ENCODE data around the gene TMEM129.

TMEM129 gene

GRCh38 chr4:1726146-1726934 is 5.2 kb upstream of the TMEM129 start:
- ATAC-seq (ENCODE audit: low read depth) (peak; percentile 18), DNase-seq (ENCODE audit: low spot score in 2 of 2) (peak; percentile 87 to 94)
- Mint-ChIP-seq H3K36me3 (peaks cover 13% of the 10 kb centered on the region), H3K4me1 (peaks cover 33% of the 10 kb centered on the region), H3K27me3 (no peaks in the 10 kb centered on the region), H3K27ac (peak overlapping the region; percentile 72), H3K4me3 (no peak overlapping the region), H3K9me3 (no peaks in the 10 kb centered on the region)

- no peaks in the 10 kb centered on the region for H3K27me3 Mint-ChIP-seq
- no peak overlapping the region for H3K27ac Mint-ChIP-seq
- no peaks in the 10 kb centered on the region for H3K9me3 Mint-ChIP-seq
- ATAC-seq (ENCODE audit: low read depth) = no peak
- H3K4me3 Mint-ChIP-seq = peak overlapping the region; percentile 12
- peaks cover 10% of the 10 kb centered on the region for H3K36me3 Mint-ChIP-seq
- H3K4me1 Mint-ChIP-seq = peaks cover 33% of the 10 kb centered on the region
- DNase-seq (ENCODE audit: low spot score in 2 of 2) = no peak
Observed at GRCh38 chr4:1725521-1725920, 4.4 kb upstream of the TMEM129 start.

DNA sequence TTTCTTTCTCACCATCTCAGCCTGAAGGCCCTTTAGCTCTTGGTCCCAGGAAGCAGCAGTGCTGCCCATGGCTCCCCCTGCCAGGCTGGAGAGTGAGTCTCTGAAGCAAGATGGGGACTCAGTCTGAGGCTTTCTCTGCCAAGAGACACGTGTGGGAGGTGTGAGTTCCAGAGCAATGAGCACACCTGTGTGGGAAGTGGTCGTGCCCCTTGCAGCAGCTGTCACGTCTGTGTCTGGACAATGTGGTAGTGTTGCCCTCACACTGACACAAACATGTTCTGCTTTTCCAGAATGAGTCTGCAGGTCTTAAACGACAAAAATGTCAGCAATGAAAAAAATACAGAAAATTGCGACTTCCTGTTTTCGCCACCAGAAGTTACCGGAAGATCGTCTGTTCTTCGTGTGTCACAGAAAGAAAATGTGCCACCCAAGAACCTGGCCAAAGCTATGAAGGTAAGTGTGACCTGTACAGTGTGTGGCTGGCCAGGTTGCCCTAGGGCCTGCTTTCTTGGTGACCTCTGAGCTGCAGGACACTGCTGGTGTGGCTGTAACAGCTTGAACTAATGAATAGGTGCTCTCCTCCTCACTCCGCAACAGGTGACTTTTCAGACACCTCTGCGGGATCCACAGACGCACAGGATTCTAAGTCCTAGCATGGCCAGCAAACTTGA is 2.1 kb upstream of the TMEM129 start:
- Mint-ChIP-seq H3K27me3 (no peaks in the 10 kb centered on the region), H3K9me3 (no peaks in the 10 kb centered on the region), H3K27ac (peak overlapping the region; percentile 96), H3K4me1 (peaks cover 44% of the 10 kb centered on the region), H3K4me3 (peak overlapping the region; percentile 85), H3K36me3 (peaks cover 9% of the 10 kb centered on the region)
- ATAC-seq (ENCODE audit: low read depth) (peak; percentile 55), DNase-seq (ENCODE audit: low spot score in 2 of 2) (peak; percentile 59 to 68)

GRCh38 chr4:1722551-1723118 is 1.5 kb upstream of the TMEM129 start:
- no peaks in the 10 kb centered on the region for H3K9me3 Mint-ChIP-seq
- DNase-seq (ENCODE audit: low spot score in 2 of 2) (no peak), ATAC-seq (ENCODE audit: low read depth) (no peak)
- peaks cover 8% of the 10 kb centered on the region for H3K36me3 Mint-ChIP-seq
- peak overlapping the region; percentile 96 for H3K27ac Mint-ChIP-seq
- H3K4me1 Mint-ChIP-seq = peaks cover 47% of the 10 kb centered on the region
- H3K27me3 Mint-ChIP-seq = no peaks in the 10 kb centered on the region
- peak overlapping the region; percentile 85 for H3K4me3 Mint-ChIP-seq

- ATAC-seq (ENCODE audit: low read depth) = no peak
- Mint-ChIP-seq H3K4me1 (peaks cover 43% of the 10 kb centered on the region), H3K36me3 (peaks cover 8% of the 10 kb centered on the region), H3K9me3 (no peaks in the 10 kb centered on the region), H3K27ac (peak overlapping the region; percentile 96), H3K27me3 (no peaks in the 10 kb centered on the region), H3K4me3 (peak overlapping the region; percentile 85)
- DNase-seq (ENCODE audit: low spot score in 2 of 2) = no peak
Observed at GRCh38 chr4:1721666-1722550, 785 bp upstream of the TMEM129 start.

DNA sequence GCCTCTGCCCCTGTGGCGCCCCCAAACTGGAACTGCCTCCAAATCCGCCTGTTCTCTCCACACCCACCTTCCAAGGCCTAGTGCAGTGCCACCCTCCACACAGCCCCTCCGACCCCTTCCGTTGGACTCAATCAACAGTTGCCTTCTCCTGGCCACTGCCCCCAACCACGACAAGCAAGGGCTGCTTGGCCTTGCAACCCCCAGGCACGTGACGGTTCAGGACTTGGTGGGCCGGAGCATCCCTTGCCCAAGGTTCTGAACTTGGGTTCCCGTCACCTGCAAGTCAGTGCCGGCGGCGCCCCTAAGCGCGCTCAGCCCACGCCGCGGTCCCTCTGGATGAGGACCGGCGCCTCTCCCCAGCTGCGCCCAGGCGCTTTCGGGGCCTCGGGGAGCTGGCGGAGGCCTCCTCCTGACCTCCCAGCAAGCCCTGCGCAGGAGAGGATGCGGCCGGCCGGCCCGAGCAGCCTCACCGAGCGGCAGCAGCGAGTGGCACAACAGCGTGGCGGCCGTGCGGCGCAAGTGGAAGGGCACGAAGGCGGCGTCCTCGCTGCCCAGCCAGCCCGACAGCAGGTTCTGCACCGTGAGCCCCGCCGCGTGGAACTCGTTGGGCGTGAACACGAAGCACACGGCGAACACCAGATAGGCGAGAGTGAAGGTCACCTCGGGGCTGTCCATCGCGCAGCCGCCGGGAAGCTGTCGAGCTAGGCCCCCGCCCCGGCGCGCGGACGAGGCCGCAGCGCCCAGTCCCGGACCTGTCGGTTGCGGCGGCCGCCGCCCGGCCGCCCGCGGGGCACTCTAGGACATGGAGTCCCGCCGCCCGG is 750 bp downstream of the TMEM129 start:
- ATAC-seq (ENCODE audit: low read depth) = no peak

DNA sequence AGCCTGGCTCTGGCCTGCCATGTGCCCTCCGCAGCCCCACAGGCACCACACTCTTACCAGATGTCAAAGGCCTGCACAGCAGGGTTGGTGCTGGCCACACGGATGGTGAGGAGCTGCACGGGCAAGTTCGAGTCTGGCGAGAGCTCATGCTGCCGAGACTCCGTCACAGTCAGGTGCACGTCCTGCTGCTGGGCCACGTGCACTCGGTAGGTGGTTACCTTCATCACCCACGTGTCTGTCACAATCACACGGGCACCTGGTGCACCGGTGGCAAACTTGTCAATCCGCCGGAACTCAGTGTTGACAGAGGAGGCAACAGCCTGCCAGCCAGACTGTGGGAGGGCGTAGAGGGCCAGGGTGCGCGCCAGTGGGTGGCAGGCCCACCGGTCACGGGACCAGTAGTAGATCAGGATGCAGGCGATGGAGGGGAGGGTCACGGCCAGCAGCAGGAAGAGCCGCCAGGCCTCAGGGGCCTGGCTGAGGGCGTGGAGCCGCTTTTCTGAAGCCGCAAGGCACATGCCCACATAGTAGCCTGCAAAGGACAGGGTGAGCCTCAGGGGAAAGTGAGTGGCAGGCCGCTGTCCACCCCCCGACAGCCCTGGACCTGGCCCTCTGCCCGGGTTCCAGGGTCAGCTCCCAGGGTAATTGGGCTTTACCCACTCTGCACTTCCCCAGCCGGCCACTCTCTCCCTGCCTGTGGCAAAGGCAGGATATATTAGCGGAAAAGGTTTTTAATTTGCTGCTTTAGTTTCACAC is 2.9 kb downstream of the TMEM129 start:
- peak in 1 of 2 donors; percentile 43 for DNase-seq (ENCODE audit: low spot score in 2 of 2)
- ATAC-seq (ENCODE audit: low read depth) = peak; percentile 6
- no peaks in the 10 kb centered on the region for H3K9me3 Mint-ChIP-seq
- H3K27ac Mint-ChIP-seq = peak overlapping the region; percentile 67
- peaks cover 3% of the 10 kb centered on the region for H3K36me3 Mint-ChIP-seq
- H3K27me3 Mint-ChIP-seq = no peaks in the 10 kb centered on the region
- H3K4me1 Mint-ChIP-seq = peaks cover 46% of the 10 kb centered on the region
- H3K4me3 Mint-ChIP-seq = no peak overlapping the region

More for the DNA sequence above, 750 bp downstream of the TMEM129 start:
- H3K27ac Mint-ChIP-seq = peak overlapping the region; percentile 90
- H3K9me3 Mint-ChIP-seq = no peaks in the 10 kb centered on the region
- H3K4me3 Mint-ChIP-seq = peak overlapping the region; percentile 90
- H3K4me1 Mint-ChIP-seq = peaks cover 40% of the 10 kb centered on the region
- peaks cover 3% of the 10 kb centered on the region for H3K36me3 Mint-ChIP-seq
- DNase-seq (ENCODE audit: low spot score in 2 of 2) = peak in 1 of 2 donors; percentile 48
- H3K27me3 Mint-ChIP-seq = no peaks in the 10 kb centered on the region

- H3K27ac Mint-ChIP-seq = peak overlapping the region; percentile 67
Observed at GRCh38 chr4:1717129-1718094, 3.7 kb downstream of the TMEM129 start.

GRCh38 chr4:1716065-1716945 is 4.8 kb downstream of the TMEM129 start:
- no peaks in the 10 kb centered on the region for H3K27me3 Mint-ChIP-seq
- H3K9me3 Mint-ChIP-seq = no peaks in the 10 kb centered on the region
- H3K4me1 Mint-ChIP-seq = peaks cover 33% of the 10 kb centered on the region
- peaks cover 4% of the 10 kb centered on the region for H3K36me3 Mint-ChIP-seq
- DNase-seq (ENCODE audit: low spot score in 2 of 2) (no peak), ATAC-seq (ENCODE audit: low read depth) (no peak)
- H3K4me3 Mint-ChIP-seq = no peak overlapping the region
- peak overlapping the region; percentile 79 for H3K27ac Mint-ChIP-seq

More at GRCh38 chr4:1717129-1718094, 3.7 kb downstream of the TMEM129 start:
- Mint-ChIP-seq H3K4me1 (peaks cover 38% of the 10 kb centered on the region), H3K4me3 (no peak overlapping the region), H3K27me3 (no peaks in the 10 kb centered on the region), H3K36me3 (peaks cover 3% of the 10 kb centered on the region), H3K9me3 (no peaks in the 10 kb centered on the region)
- ATAC-seq (ENCODE audit: low read depth) = no peak
- DNase-seq (ENCODE audit: low spot score in 2 of 2) = no peak

- peak overlapping the region; percentile 61 for H3K4me3 Mint-ChIP-seq
- H3K4me1 Mint-ChIP-seq = peaks cover 38% of the 10 kb centered on the region
- ATAC-seq (ENCODE audit: low read depth) (peak; percentile 4), DNase-seq (ENCODE audit: low spot score in 2 of 2) (no peak)
- no peaks in the 10 kb centered on the region for H3K9me3 Mint-ChIP-seq
- peak overlapping the region; percentile 79 for H3K27ac Mint-ChIP-seq
- H3K36me3 Mint-ChIP-seq = peaks cover 6% of the 10 kb centered on the region
- H3K27me3 Mint-ChIP-seq = no peaks in the 10 kb centered on the region
Observed at GRCh38 chr4:1715002-1715758, 5.9 kb downstream of the TMEM129 start.

Data from memory B cell (primary cell).